ENCODE data around the gene CMIP.

CMIP gene

GRCh38 chr16:81478876-81479511 lies 34.4 kb downstream of the CMIP start:
- H3K27me3 ChIP-seq (ENCODE audit: insufficient read depth, insufficient read length), result no peaks in the 10 kb centered on the region
- H3K9ac ChIP-seq (ENCODE audit: insufficient read length, low read depth), result no peak overlapping the region
- H3K4me1 ChIP-seq (ENCODE audit: insufficient read depth, insufficient read length), result peaks cover 18% of the 10 kb centered on the region
- H3K9me3 ChIP-seq (ENCODE audit: insufficient read depth, low read length), result no peaks in the 10 kb centered on the region
- no peak overlapping the region for H3K4me3 ChIP-seq (ENCODE audit: insufficient read length, low read depth)
- DNase-seq (ENCODE audit: low read depth, low spot score), result no peak
- no peak for TF ChIP-seq ZNF274 (IDR thresholded peaks at IDR 0.05; ENCODE audit: low read depth, low read length)
- TF ChIP-seq YY1 (IDR thresholded peaks at IDR 0.05; ENCODE audit: insufficient read depth, insufficient read length), result no peak
- no peak for TF ChIP-seq SUZ12 (IDR thresholded peaks at IDR 0.05; ENCODE audit: extremely low read depth, insufficient read depth, insufficient read length)
- H3K36me3 ChIP-seq (ENCODE audit: insufficient read depth, insufficient read length, low read length), result peaks cover 44% of the 10 kb centered on the region

GRCh38 chr16:81480606-81481206 lies 36.1 kb downstream of the CMIP start:
- Histone ChIP-seq H3K27me3 (ENCODE audit: insufficient read depth, insufficient read length) (no peaks in the 10 kb centered on the region), H3K4me1 (ENCODE audit: insufficient read depth, insufficient read length) (peaks cover 18% of the 10 kb centered on the region), H3K9me3 (ENCODE audit: insufficient read depth, low read length) (no peaks in the 10 kb centered on the region), H3K4me3 (ENCODE audit: insufficient read length, low read depth) (no peak overlapping the region), H3K9ac (ENCODE audit: insufficient read length, low read depth) (no peak overlapping the region), H3K36me3 (ENCODE audit: insufficient read depth, insufficient read length, low read length) (peaks cover 48% of the 10 kb centered on the region)
- TF ChIP-seq YY1 (IDR thresholded peaks at IDR 0.05; ENCODE audit: insufficient read depth, insufficient read length) (no peak), ZNF274 (IDR thresholded peaks at IDR 0.05; ENCODE audit: low read depth, low read length) (no peak), SUZ12 (IDR thresholded peaks at IDR 0.05; ENCODE audit: extremely low read depth, insufficient read depth, insufficient read length) (no peak)
- DNase-seq (ENCODE audit: low read depth, low spot score), result no peak

GRCh38 chr16:81481207-81481821 lies 36.7 kb downstream of the CMIP start:
- H3K9me3 ChIP-seq (ENCODE audit: insufficient read depth, low read length), result no peaks in the 10 kb centered on the region
- no peaks in the 10 kb centered on the region for H3K27me3 ChIP-seq (ENCODE audit: insufficient read depth, insufficient read length)
- no peak overlapping the region for H3K4me3 ChIP-seq (ENCODE audit: insufficient read length, low read depth)
- DNase-seq (ENCODE audit: low read depth, low spot score), result no peak
- H3K9ac ChIP-seq (ENCODE audit: insufficient read length, low read depth), result no peak overlapping the region
- no peak for TF ChIP-seq SUZ12 (IDR thresholded peaks at IDR 0.05; ENCODE audit: extremely low read depth, insufficient read depth, insufficient read length)
- TF ChIP-seq YY1 (IDR thresholded peaks at IDR 0.05; ENCODE audit: insufficient read depth, insufficient read length), result no peak
- no peak for TF ChIP-seq ZNF274 (IDR thresholded peaks at IDR 0.05; ENCODE audit: low read depth, low read length)
- peaks cover 48% of the 10 kb centered on the region for H3K36me3 ChIP-seq (ENCODE audit: insufficient read depth, insufficient read length, low read length)
- H3K4me1 ChIP-seq (ENCODE audit: insufficient read depth, insufficient read length), result peaks cover 18% of the 10 kb centered on the region

- peaks cover 16% of the 10 kb centered on the region for H3K4me1 ChIP-seq (ENCODE audit: insufficient read depth, insufficient read length)
- H3K9me3 ChIP-seq (ENCODE audit: insufficient read depth, low read length), result no peaks in the 10 kb centered on the region
- H3K4me3 ChIP-seq (ENCODE audit: insufficient read length, low read depth), result no peak overlapping the region
- TF ChIP-seq ZNF274 (IDR thresholded peaks at IDR 0.05; ENCODE audit: low read depth, low read length) (no peak), SUZ12 (IDR thresholded peaks at IDR 0.05; ENCODE audit: extremely low read depth, insufficient read depth, insufficient read length) (no peak), YY1 (IDR thresholded peaks at IDR 0.05; ENCODE audit: insufficient read depth, insufficient read length) (no peak)
- peaks cover 45% of the 10 kb centered on the region for H3K36me3 ChIP-seq (ENCODE audit: insufficient read depth, insufficient read length, low read length)
- DNase-seq (ENCODE audit: low read depth, low spot score), result no peak
- H3K27me3 ChIP-seq (ENCODE audit: insufficient read depth, insufficient read length), result no peaks in the 10 kb centered on the region
- no peak overlapping the region for H3K9ac ChIP-seq (ENCODE audit: insufficient read length, low read depth)
Measured at GRCh38 chr16:81482329-81483063, 37.9 kb downstream of the CMIP start.

GRCh38 chr16:81483064-81483969 lies 38.7 kb downstream of the CMIP start:
- no peaks in the 10 kb centered on the region for H3K27me3 ChIP-seq (ENCODE audit: insufficient read depth, insufficient read length)
- peaks cover 44% of the 10 kb centered on the region for H3K36me3 ChIP-seq (ENCODE audit: insufficient read depth, insufficient read length, low read length)
- H3K9me3 ChIP-seq (ENCODE audit: insufficient read depth, low read length), result no peaks in the 10 kb centered on the region
- TF ChIP-seq ZNF274 (IDR thresholded peaks at IDR 0.05; ENCODE audit: low read depth, low read length) (no peak), SUZ12 (IDR thresholded peaks at IDR 0.05; ENCODE audit: extremely low read depth, insufficient read depth, insufficient read length) (no peak), YY1 (IDR thresholded peaks at IDR 0.05; ENCODE audit: insufficient read depth, insufficient read length) (no peak)
- no peak for DNase-seq (ENCODE audit: low read depth, low spot score)
- H3K4me3 ChIP-seq (ENCODE audit: insufficient read length, low read depth), result no peak overlapping the region
- no peak overlapping the region for H3K9ac ChIP-seq (ENCODE audit: insufficient read length, low read depth)
- peaks cover 15% of the 10 kb centered on the region for H3K4me1 ChIP-seq (ENCODE audit: insufficient read depth, insufficient read length)

GRCh38 chr16:81483970-81484595 lies 39.5 kb downstream of the CMIP start:
- H3K27me3 ChIP-seq (ENCODE audit: insufficient read depth, insufficient read length), result no peaks in the 10 kb centered on the region
- TF ChIP-seq SUZ12 (IDR thresholded peaks at IDR 0.05; ENCODE audit: extremely low read depth, insufficient read depth, insufficient read length) (no peak), ZNF274 (IDR thresholded peaks at IDR 0.05; ENCODE audit: low read depth, low read length) (no peak), YY1 (IDR thresholded peaks at IDR 0.05; ENCODE audit: insufficient read depth, insufficient read length) (no peak)
- H3K9me3 ChIP-seq (ENCODE audit: insufficient read depth, low read length), result no peaks in the 10 kb centered on the region
- peaks cover 13% of the 10 kb centered on the region for H3K4me1 ChIP-seq (ENCODE audit: insufficient read depth, insufficient read length)
- peaks cover 40% of the 10 kb centered on the region for H3K36me3 ChIP-seq (ENCODE audit: insufficient read depth, insufficient read length, low read length)
- H3K9ac ChIP-seq (ENCODE audit: insufficient read length, low read depth), result no peak overlapping the region
- no peak overlapping the region for H3K4me3 ChIP-seq (ENCODE audit: insufficient read length, low read depth)
- no peak for DNase-seq (ENCODE audit: low read depth, low spot score)

All from NT2/D1 (cell line).